MM.1S (cell line): Measurements from ENCODE around the gene PPA1.

Experiments used
- EZH2 ChIP-seq: fragments of 300-600 bp; sonication (generic); optimal IDR thresholded peaks from 2 replicates; pipeline ENCODE3; 2017; ENCODE audit warnings: low read depth, mild to moderate bottlenecking, antibody characterized with exemption, low read length, mixed read lengths
- TF ChIP-seq, protein P1 (sequence below): fragments of 300-600 bp; sonication (generic); IDR thresholded peaks from 2 replicates; pipeline ENCODE4 v1.5.1; 2016; ENCODE audit warnings: antibody characterized with exemption, low read length, mixed read lengths

DNA sequence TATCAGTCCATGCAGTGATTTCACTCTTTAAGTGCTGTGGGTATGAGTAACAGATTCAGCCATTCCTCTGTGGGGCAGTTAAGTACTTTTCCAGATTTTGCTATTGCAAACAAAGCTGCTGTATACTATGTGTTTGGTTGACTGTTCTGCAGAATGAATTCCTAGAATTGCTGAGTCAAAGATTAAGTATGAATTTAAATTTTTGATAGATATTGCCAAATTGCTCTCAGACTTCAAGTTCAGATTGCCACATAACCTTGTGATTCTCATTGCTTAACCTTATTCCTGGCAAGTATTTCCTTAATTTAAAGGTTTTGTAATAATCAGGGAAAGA lies 41.3 kb downstream of the PPA1 start:
- TF ChIP-seq, protein P1, sequence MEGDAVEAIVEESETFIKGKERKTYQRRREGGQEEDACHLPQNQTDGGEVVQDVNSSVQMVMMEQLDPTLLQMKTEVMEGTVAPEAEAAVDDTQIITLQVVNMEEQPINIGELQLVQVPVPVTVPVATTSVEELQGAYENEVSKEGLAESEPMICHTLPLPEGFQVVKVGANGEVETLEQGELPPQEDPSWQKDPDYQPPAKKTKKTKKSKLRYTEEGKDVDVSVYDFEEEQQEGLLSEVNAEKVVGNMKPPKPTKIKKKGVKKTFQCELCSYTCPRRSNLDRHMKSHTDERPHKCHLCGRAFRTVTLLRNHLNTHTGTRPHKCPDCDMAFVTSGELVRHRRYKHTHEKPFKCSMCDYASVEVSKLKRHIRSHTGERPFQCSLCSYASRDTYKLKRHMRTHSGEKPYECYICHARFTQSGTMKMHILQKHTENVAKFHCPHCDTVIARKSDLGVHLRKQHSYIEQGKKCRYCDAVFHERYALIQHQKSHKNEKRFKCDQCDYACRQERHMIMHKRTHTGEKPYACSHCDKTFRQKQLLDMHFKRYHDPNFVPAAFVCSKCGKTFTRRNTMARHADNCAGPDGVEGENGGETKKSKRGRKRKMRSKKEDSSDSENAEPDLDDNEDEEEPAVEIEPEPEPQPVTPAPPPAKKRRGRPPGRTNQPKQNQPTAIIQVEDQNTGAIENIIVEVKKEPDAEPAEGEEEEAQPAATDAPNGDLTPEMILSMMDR, result no peak
- TF ChIP-seq EZH2, result no peak
